Astrocyte of the cerebellum (primary cell): ENCODE measurements around the gene ICAM1.
A peak's percentile ranks its signal among the peaks of the same experiment; 100 is the strongest.

Experiments
- DNase-seq: peaks from one replicate; pipeline ENCODE4 v3.0.0-alpha.2; 2011; ENCODE audit warnings: low read depth
- H3K4me3 ChIP-seq: 2 replicates; pipeline ENCODE4 v1.5.1; 2011; ENCODE audit warnings: mild to moderate bottlenecking, low read depth, low read length, moderate library complexity
- CTCF ChIP-seq: IDR thresholded peaks from 2 replicates; pipeline ENCODE4 v1.5.1; 2012; ENCODE audit warnings: low read length, low read depth, moderate library complexity, mild to moderate bottlenecking; ENCODE audit errors: missing control alignments
- in situ Hi-C: cut with HindIII; loops from 2 replicates; pipeline ENCODE4 v1.10.0; 2017; ENCODE audit warnings: low sequenced_read_pairs

The ICAM1 gene

GRCh38 chr19:10255358-10255757, 15.6 kb upstream of the ICAM1 start:
- DNase-seq = no peak
- H3K4me3 ChIP-seq = no peak overlapping the region
- no peak for TF ChIP-seq CTCF
- in situ Hi-C loops = no loop called here

- DNase-seq = no peak
- in situ Hi-C loops = no loop called here
Measured at GRCh38 chr19:10256551-10256950, 14.4 kb upstream of the ICAM1 start.

GRCh38 chr19:10256970-10257615, 13.8 kb upstream of the ICAM1 start:
- no peak for TF ChIP-seq CTCF
- in situ Hi-C loops = no loop called here
- no peak for DNase-seq
- no peak overlapping the region for H3K4me3 ChIP-seq

More at GRCh38 chr19:10256551-10256950, 14.4 kb upstream of the ICAM1 start:
- no peak for TF ChIP-seq CTCF
- no peak overlapping the region for H3K4me3 ChIP-seq

GRCh38 chr19:10258080-10258710, 12.7 kb upstream of the ICAM1 start:
- in situ Hi-C loops = no loop called here
- H3K4me3 ChIP-seq = no peak overlapping the region
- DNase-seq = no peak
- TF ChIP-seq CTCF = no peak

GRCh38 chr19:10259162-10259905, 11.6 kb upstream of the ICAM1 start:
- DNase-seq = peak; percentile 71
- H3K4me3 ChIP-seq = no peak overlapping the region
- TF ChIP-seq CTCF = peak; percentile 77
- in situ Hi-C loops = no loop called here

- TF ChIP-seq CTCF = no peak
- no peak for DNase-seq
- in situ Hi-C loops = no loop called here
- H3K4me3 ChIP-seq = no peak overlapping the region
Measured at GRCh38 chr19:10260141-10260584, 10.8 kb upstream of the ICAM1 start.
